Loucy (cell line): ENCODE results near the gene DSCAML1.

Source experiments
- H2AFZ ChIP-seq: fragments of 200-600 bp; sonication (generic); 2 replicates; pipeline ENCODE4 v1.6.0; 2016; ENCODE audit warnings: antibody characterized with exemption, mild to moderate bottlenecking, low read length, moderate library complexity
- H3F3A ChIP-seq: fragments of 200-600 bp; 2 replicates; pipeline ENCODE4 v1.6.0; 2016; ENCODE audit warnings: antibody characterized with exemption, low read depth, mild to moderate bottlenecking
- H3K27me3 ChIP-seq: fragments of 200-600 bp; sonication (generic); 2 replicates; pipeline ENCODE4 v1.6.1; 2014; ENCODE audit warnings: low read length, mild to moderate bottlenecking; ENCODE audit not compliant: insufficient read depth, poor library complexity, severe bottlenecking
- H3K36me3 ChIP-seq: fragments of 200-600 bp; sonication (generic); 2 replicates; pipeline ENCODE4 v1.6.1; 2016; ENCODE audit warnings: low read length; ENCODE audit not compliant: insufficient read depth
- H3K4me1 ChIP-seq: fragments of 200-600 bp; sonication (generic); 2 replicates; pipeline ENCODE4 v1.5.1; 2014; ENCODE audit warnings: low read length, mild to moderate bottlenecking; ENCODE audit not compliant: insufficient read depth, poor library complexity, severe bottlenecking
- H3K4me2 ChIP-seq: fragments of 200-600 bp; sonication (generic); 2 replicates; pipeline ENCODE4 v1.6.0; 2014; ENCODE audit warnings: antibody characterized with exemption, low read length, low read depth, mild to moderate bottlenecking; ENCODE audit not compliant: poor library complexity, severe bottlenecking
- H3K4me3 ChIP-seq: fragments of 200-600 bp; sonication (generic); 2 replicates; pipeline ENCODE4 v1.5.1; 2014; ENCODE audit warnings: low read length, mild to moderate bottlenecking, mixed read lengths; ENCODE audit not compliant: poor library complexity, severe bottlenecking
- H3K79me2 ChIP-seq: fragments of 200-600 bp; sonication (generic); 2 replicates; pipeline ENCODE4 v1.6.1; 2014; ENCODE audit warnings: low read length; ENCODE audit not compliant: insufficient read depth
- H3K9ac ChIP-seq: fragments of 200-600 bp; sonication (generic); 2 replicates; pipeline ENCODE4 v1.6.0; 2014; ENCODE audit warnings: mild to moderate bottlenecking, low read depth, low read length, moderate library complexity; ENCODE audit not compliant: poor library complexity, severe bottlenecking
- H3K9me2 ChIP-seq: fragments of 200-600 bp; sonication (generic); replicated peaks from 2 replicates; pipeline ENCODE4 v1.6.1; 2016; ENCODE audit warnings: low read depth, low read length, mixed read lengths
- H3K9me3 ChIP-seq: fragments of 200-600 bp; sonication (generic); 2 replicates; pipeline ENCODE4 v1.6.1; 2014; ENCODE audit warnings: mild to moderate bottlenecking, antibody characterized with exemption, low read length, low read depth; ENCODE audit not compliant: insufficient read depth
- H4K20me1 ChIP-seq: fragments of 200-600 bp; sonication (generic); 2 replicates; pipeline ENCODE4 v1.6.0; 2014; ENCODE audit warnings: antibody characterized with exemption, low read length, mild to moderate bottlenecking; ENCODE audit not compliant: insufficient read depth, poor library complexity, severe bottlenecking
- CTCF ChIP-seq: fragments of 200-600 bp; sonication (generic); conservative IDR thresholded peaks from 2 replicates; pipeline ENCODE4 v1.5.1; 2014; ENCODE audit warnings: mild to moderate bottlenecking, antibody characterized with exemption, low read length
- EZH2phosphoT487 ChIP-seq: fragments of 200-600 bp; IDR thresholded peaks from 2 replicates; pipeline ENCODE4 v1.6.1; 2018; ENCODE audit warnings: antibody characterized with exemption, mild to moderate bottlenecking, moderate library complexity, borderline replicate concordance

DSCAML1 gene

GRCh38 chr11:117488996-117489952 lies 307.7 kb downstream of the DSCAML1 start:
- H3K9me2 ChIP-seq: no peaks in the 10 kb centered on the region
- H3K27me3 ChIP-seq: no peaks in the 10 kb centered on the region
- H3K9me3 ChIP-seq: no peaks in the 10 kb centered on the region
- no peak overlapping the region for H3K4me3 ChIP-seq
- no peaks in the 10 kb centered on the region for H4K20me1 ChIP-seq
- H3K36me3 ChIP-seq: no peaks in the 10 kb centered on the region
- H3F3A ChIP-seq: no peaks in the 10 kb centered on the region
- H3K9ac ChIP-seq: no peak overlapping the region
- H3K4me1 ChIP-seq: no peaks in the 10 kb centered on the region
- no peaks in the 10 kb centered on the region for H3K79me2 ChIP-seq
- no peak overlapping the region for H3K4me2 ChIP-seq
- TF ChIP-seq CTCF (no peak), EZH2phosphoT487 (no peak)
- no peak overlapping the region for H2AFZ ChIP-seq

- Histone ChIP-seq H3K9me2 (no peaks in the 10 kb centered on the region), H3K4me2 (no peak overlapping the region), H2AFZ (no peak overlapping the region), H4K20me1 (no peaks in the 10 kb centered on the region), H3F3A (no peaks in the 10 kb centered on the region), H3K36me3 (no peaks in the 10 kb centered on the region), H3K9me3 (no peaks in the 10 kb centered on the region), H3K27me3 (no peaks in the 10 kb centered on the region), H3K9ac (no peak overlapping the region), H3K79me2 (no peaks in the 10 kb centered on the region), H3K4me3 (no peak overlapping the region), H3K4me1 (no peaks in the 10 kb centered on the region)
- no peak for TF ChIP-seq CTCF
These were observed 311.0 kb downstream of the DSCAML1 start for GRCh38 chr11:117486059-117486458.

- no peak for TF ChIP-seq CTCF
- TF ChIP-seq EZH2phosphoT487: no peak
- Histone ChIP-seq H3K9me3 (no peaks in the 10 kb centered on the region), H3K36me3 (no peaks in the 10 kb centered on the region), H2AFZ (no peak overlapping the region), H3K4me1 (no peaks in the 10 kb centered on the region), H3K27me3 (no peaks in the 10 kb centered on the region), H3K9me2 (no peaks in the 10 kb centered on the region), H3F3A (no peaks in the 10 kb centered on the region), H4K20me1 (no peaks in the 10 kb centered on the region), H3K4me2 (no peak overlapping the region), H3K79me2 (no peaks in the 10 kb centered on the region), H3K4me3 (no peak overlapping the region), H3K9ac (no peak overlapping the region)
These were observed 312.9 kb downstream of the DSCAML1 start for GRCh38 chr11:117484156-117484555.
